Stimulated activated CD4-positive, alpha-beta T cell treated with anti-CD3 and anti-CD28 coated beads, Interleukin-1b, Interleukin-23, amount 100 ng/mL, for 1 hour (primary cell): ENCODE data around the gene MPO.

Experiments
- DNase-seq, 2 donors: peaks; one replicate each; pipeline ENCODE4 v3.0.0-alpha.2; 2020; ENCODE audit warnings: low read depth in 2 of 2

Gene MPO

GRCh38 chr17:58307468-58308172, 26.9 kb upstream of the MPO start:
- DNase-seq: no peak

- no peak for DNase-seq
Measured at GRCh38 chr17:58306131-58306951, 25.6 kb upstream of the MPO start.

GRCh38 chr17:58305626-58306025, 24.9 kb upstream of the MPO start:
- no peak for DNase-seq

- DNase-seq: no peak
Measured at GRCh38 chr17:58304750-58305486, 24.2 kb upstream of the MPO start.

GRCh38 chr17:58303971-58304749, 23.4 kb upstream of the MPO start:
- DNase-seq: peak in 1 of 2 donors; percentile 39

- DNase-seq: no peak
Measured at GRCh38 chr17:58302919-58303585, 22.3 kb upstream of the MPO start.

- no peak for DNase-seq
Measured at GRCh38 chr17:58302171-58302918, 21.6 kb upstream of the MPO start.

- DNase-seq: no peak
Measured at GRCh38 chr17:58301504-58302150, 20.9 kb upstream of the MPO start.

GRCh38 chr17:58300336-58300735, 19.6 kb upstream of the MPO start:
- DNase-seq: no peak

- DNase-seq: no peak
Measured at GRCh38 chr17:58294034-58294433, 13.3 kb upstream of the MPO start.

GRCh38 chr17:58291246-58291645, 10.5 kb upstream of the MPO start:
- no peak for DNase-seq

- DNase-seq: no peak
Measured at GRCh38 chr17:58289869-58290268, 9.1 kb upstream of the MPO start.

- DNase-seq: no peak
Measured at GRCh38 chr17:58285422-58285810, 4.7 kb upstream of the MPO start.

GRCh38 chr17:58284613-58285421, 4.1 kb upstream of the MPO start:
- no peak for DNase-seq

GRCh38 chr17:58283674-58284612, 3.2 kb upstream of the MPO start:
- DNase-seq: no peak

- no peak for DNase-seq
Measured at GRCh38 chr17:58282442-58282841, 1.7 kb upstream of the MPO start.

GRCh38 chr17:58281511-58282011, 826 bp upstream of the MPO start:
- DNase-seq: no peak
